ENCODE results near the gene EEF1A1.
"Not testable (repeated sequence)": the region's sequence is repeated elsewhere in the genome, so short reads cannot be mapped to it uniquely, and the experiment has no call there.

EEF1A1 gene

GRCh38 chr6:73537677-73538076, 16.8 kb upstream of the EEF1A1 start:
- DNase-seq (ENCODE audit: low read depth), result no peak

- no peak for DNase-seq (ENCODE audit: low read depth)
These were observed 13.8 kb upstream of the EEF1A1 start for GRCh38 chr6:73534628-73535027.

DNA sequence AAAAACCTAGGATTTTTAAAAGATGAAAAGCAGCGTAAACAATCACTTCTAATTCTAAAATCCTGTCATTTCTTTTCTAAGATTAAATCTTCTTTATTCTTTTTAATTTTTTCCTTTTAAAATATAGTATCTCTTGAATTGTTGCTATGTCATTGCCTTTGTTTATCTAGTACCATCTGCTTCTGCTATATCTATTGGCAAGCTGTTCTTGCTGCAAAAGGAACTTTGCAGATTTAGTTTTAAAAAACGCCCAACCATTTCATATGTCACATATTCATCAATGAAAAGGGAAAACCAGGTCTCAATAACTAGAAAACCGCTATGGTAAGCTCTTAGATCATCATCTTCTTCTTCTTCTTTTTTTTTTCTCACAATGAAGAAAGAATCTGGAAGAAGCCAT, 11.5 kb upstream of the EEF1A1 start:
- no peak for DNase-seq (ENCODE audit: low read depth)

- no peak for DNase-seq (ENCODE audit: low read depth)
These were observed 8.1 kb upstream of the EEF1A1 start for GRCh38 chr6:73528897-73529296.

GRCh38 chr6:73525546-73526330, 4.9 kb upstream of the EEF1A1 start:
- no peak for DNase-seq (ENCODE audit: low read depth)

DNA sequence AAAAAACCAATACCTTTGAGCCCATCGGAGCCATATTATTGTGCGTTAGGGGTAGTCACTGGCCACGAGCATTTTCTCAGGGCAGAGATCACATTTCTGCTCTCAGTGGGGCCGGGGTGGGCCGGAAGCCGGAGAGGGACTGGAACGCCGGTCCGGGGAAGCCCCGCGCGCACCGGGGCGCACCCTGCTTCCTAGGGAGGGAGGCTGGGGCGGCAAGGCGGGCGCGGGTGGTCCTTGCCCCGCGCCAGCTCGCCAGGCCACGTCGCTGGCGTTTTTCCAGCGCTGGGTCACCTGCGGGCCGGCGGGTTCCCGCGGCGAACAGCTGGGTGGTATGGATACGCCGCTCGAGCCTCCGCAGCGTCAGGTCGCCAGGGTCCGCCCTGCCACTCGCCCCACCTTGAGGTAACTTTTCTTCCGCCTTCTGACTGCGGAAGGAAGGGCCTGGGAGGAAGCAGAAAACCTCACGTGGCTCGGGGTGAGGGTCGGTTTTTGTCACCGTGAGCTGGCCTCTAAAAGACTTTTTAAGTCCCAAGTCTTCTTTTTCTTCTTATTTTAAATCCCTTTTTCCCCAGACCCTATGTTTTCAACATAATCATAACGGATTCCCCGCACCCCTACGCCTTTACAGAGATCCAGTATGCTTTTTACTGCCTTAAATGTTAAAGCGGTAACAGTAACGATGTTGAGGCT, 2.7 kb upstream of the EEF1A1 start:
- no peak for DNase-seq (ENCODE audit: low read depth)

DNA sequence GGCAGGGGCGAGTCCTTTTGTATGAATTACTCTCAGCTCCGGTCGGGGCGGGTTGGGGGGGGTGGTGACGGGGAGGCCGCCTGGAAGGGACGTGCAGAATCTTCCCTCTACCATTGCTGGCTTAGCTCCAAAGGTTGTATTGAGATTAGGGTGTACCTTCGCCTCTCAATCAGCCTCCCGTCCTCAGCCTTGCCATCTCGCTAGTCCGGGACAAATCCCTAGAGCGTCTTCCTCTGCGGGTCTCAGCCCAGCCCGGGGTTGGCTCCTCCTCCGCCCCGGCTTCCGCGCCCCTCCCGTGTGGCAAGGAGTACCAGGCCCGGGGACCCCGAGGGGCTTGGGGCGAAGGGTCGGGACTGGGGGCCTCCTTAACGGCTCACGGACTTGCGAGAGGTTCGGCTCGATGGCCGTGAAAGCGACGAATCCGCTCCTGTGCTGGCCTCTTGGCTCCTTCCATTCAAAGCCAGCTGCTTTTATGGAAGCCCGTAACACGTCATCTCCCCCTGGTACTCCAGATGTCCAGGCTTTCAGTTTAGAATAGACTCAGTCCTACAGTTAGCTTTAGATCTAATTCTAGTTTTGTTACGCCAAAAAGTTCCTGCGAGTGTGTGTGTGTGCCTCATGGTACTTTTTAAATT, 636 bp upstream of the EEF1A1 start:
- no peak for DNase-seq (ENCODE audit: low read depth)

DNA sequence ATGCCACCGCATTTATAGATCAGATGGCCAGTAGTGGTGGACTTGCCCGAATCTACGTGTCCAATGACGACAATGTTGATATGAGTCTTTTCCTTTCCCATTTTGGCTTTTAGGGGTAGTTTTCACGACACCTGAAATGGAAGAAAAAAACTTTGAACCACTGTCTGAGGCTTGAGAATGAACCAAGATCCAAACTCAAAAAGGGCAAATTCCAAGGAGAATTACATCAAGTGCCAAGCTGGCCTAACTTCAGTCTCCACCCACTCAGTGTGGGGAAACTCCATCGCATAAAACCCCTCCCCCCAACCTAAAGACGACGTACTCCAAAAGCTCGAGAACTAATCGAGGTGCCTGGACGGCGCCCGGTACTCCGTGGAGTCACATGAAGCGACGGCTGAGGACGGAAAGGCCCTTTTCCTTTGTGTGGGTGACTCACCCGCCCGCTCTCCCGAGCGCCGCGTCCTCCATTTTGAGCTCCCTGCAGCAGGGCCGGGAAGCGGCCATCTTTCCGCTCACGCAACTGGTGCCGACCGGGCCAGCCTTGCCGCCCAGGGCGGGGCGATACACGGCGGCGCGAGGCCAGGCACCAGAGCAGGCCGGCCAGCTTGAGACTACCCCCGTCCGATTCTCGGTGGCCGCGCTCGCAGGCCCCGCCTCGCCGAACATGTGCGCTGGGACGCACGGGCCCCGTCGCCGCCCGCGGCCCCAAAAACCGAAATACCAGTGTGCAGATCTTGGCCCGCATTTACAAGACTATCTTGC, 725 bp downstream of the EEF1A1 start:
- no peak for DNase-seq (ENCODE audit: low read depth)

- not testable (repeated sequence) for DNase-seq (ENCODE audit: low read depth)
These were observed 1.6 kb downstream of the EEF1A1 start for GRCh38 chr6:73518982-73519881.

DNA sequence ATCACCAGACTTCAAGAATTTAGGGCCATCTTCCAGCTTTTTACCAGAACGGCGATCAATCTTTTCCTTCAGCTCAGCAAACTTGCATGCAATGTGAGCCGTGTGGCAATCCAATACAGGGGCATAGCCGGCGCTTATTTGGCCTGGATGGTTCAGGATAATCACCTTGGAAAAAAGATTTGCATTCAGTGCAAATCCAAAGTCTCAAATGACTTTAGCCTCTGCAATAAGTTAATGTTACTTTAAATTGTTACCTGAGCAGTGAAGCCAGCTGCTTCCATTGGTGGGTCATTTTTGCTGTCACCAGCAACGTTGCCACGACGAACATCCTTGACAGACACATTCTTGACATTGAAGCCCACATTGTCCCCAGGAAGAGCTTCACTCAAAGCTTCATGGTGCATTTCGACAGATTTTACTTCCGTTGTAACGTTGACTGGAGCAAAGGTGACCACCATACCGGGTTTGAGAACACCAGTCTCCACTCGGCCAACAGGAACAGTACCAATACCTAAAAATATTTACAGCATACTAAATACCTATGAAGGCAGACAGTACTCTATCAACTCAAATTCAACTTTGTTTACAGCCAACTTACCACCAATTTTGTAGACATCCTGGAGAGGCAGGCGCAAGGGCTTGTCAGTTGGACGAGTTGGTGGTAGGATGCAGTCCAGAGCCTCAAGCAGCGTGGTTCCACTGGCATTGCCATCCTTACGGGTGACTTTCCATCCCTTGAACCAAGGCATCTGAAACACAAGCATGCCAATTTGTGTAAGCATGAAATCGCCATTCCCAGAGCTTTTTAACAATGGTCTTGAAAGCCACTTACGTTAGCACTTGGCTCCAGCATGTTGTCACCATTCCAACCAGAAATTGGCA, 2.5 kb downstream of the EEF1A1 start:
- DNase-seq (ENCODE audit: low read depth), result not testable (repeated sequence)

DNA sequence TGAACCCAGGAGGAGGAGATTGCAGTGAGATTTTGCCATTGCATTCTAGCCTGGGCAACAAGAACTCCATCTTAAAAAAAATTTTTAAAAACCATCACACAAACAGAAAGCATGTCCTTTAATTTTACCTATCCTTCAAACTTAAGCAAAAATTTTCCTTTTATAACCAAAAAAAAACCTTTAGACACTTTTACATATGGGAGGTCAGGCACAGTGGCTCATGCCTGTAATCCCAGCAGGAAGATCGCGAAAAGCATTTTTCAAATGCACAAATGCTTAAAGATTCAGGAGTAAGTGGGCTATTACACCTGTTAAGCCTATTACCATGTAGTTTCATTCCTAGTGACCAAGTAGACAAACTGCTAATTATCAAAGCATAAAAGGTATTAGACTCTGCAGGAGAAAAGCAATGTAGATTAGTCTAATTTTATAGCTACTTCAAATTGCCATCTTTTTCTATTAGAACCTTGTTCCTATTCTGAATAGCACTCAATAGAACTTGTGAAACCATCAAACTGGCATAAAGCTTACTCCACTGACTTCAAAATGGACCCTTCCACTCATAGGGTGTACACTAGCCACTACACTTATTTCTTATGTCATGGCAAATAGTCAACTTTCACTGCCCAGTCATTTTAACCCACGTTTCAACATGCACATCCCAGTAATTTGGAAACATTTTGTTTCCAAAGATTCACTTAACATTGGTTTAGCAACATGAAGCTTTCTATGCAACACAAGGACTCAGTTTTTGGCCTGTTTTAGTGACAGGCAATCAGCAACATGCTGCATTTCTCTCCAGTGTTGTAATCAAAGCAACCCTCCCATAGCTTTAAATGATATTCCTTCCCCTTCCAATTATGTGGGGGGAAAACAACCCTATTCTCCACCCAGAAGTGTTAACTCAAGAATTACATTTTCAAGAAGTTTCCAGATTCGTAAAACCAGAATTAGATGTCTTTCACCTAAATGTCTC, 4.0 kb downstream of the EEF1A1 start:
- DNase-seq (ENCODE audit: low read depth), result no peak

GRCh38 chr6:73515204-73515655, 5.6 kb downstream of the EEF1A1 start:
- DNase-seq (ENCODE audit: low read depth), result no peak

DNA sequence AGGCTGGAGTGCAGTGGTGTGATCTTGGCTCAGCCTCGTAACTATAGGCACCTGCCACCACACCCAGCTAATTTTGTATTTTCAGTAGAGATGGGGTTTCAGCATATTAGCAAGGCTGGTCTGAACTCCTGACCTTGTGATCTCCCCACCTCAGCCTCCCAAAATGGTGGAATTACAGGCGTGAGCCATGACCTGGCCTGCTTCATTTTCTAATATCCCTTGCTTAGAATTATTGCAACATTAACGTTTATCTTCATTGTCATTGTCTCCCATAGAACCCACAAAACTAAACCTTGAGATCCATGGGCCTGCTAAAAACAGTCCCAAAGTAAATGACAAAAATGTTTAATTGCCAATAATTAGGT, 6.1 kb downstream of the EEF1A1 start:
- DNase-seq (ENCODE audit: low read depth), result no peak

DNA sequence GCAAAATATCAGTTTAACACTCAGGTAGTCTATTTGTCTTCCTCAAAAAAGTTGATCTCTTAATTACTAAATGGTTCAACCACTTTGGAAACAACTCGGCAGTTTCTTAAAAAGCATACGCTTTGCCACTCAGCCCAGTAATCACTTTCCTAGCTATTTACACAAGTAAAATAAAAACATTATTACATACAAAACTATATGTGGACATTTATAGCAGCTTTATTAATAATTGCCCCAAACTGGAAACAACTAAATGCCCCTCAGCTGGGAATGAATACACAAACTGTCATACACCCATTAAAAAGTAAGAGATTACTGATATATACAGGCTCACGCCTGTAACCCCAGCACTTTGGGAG, 7.4 kb downstream of the EEF1A1 start:
- no peak for DNase-seq (ENCODE audit: low read depth)

DNA sequence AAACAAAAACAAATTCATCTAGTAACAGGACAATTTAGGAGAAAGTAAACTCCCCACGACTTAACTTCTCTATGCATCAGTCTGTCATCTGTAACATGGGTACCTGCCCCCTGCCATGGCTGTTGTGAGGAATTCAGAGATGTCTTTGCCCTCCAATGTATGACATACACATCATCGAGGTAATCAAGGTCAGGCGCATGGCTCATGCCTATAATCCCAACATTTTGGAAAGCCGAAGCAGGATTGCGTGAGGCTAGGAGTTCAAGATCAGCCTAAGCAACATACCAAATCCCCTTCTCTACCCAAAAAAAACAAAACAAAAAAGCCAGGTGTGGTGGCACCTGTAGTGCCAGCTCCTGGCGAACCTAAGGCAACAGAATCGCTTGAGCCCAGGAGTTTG, 9.0 kb downstream of the EEF1A1 start:
- no peak for DNase-seq (ENCODE audit: low read depth)

- no peak for DNase-seq (ENCODE audit: low read depth)
These were observed 11.0 kb downstream of the EEF1A1 start for GRCh38 chr6:73509851-73510250.

DNA sequence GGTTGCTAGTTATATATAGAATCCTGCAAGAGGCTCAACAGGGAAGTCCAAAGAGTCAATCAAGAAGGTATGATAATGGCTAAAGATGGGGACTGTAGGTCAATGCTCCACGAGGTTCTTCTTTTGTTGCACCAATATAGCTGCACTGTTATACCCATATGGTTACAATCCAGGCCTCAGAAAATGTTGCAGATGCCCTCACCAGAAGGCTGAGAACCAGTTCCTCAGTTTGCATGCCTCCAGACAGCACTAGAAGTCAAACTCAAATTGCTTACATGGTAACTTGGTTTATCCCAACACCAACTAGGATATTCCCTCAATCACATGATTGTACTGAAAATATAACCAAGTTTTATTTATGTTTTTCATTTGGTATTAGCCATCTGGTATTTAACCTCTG, 12.1 kb downstream of the EEF1A1 start:
- no peak for DNase-seq (ENCODE audit: low read depth)

DNA sequence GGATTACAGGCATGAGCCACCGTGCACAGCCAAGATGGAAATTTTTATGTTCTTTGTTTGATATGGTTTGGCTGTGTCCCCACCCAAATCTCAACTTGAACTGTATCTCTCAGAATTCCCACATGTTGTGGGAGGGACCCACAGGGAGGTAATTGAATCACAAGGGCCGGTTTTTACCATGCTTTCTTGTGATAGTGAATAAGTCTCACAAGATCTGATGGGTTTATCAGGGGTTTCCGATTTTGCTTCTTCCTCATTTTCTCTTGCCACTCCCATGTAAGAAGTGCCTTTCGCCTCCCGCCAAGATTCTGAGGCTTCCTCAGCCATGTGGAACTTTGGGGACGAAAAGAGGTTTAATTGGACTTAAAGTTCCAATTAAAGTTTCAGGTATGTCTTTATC, 14.6 kb downstream of the EEF1A1 start:
- DNase-seq (ENCODE audit: low read depth), result no peak

DNA sequence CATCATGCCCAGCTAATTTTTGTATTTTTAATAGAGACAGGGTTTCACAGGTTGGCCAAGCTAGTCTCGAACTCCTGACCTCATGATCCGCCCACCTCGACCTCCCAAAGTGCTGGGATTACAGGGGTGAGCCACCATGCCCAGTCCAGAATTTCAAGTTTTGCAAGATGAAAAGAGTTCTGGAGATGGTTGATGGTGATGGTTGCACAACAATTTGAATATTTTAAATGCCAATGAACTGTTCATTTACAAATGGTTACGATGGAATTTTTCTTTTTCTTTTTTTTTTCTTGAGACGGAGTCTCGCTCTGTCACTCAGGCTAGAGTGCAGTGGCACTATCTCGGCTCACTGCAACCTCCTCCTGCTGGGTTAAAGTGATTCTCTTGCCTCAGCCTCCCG, 15.1 kb downstream of the EEF1A1 start:
- DNase-seq (ENCODE audit: low read depth), result not testable (repeated sequence)

Measured in HS-5 (cell line).